HG02759 (cell line): ENCODE data around the gene BTNL9.
"Not testable (repeated sequence)": the region's sequence is repeated elsewhere in the genome, so short reads cannot be mapped to it uniquely, and the experiment has no call there.

Experiments
- ATAC-seq: cut with Tn5 transposase; IDR thresholded peaks from one replicate; pipeline ENCODE4 v1.9.1; 2021; ENCODE audit warnings: mild to moderate bottlenecking, moderate library complexity; ENCODE audit not compliant: unreplicated experiment

The BTNL9 gene

DNA sequence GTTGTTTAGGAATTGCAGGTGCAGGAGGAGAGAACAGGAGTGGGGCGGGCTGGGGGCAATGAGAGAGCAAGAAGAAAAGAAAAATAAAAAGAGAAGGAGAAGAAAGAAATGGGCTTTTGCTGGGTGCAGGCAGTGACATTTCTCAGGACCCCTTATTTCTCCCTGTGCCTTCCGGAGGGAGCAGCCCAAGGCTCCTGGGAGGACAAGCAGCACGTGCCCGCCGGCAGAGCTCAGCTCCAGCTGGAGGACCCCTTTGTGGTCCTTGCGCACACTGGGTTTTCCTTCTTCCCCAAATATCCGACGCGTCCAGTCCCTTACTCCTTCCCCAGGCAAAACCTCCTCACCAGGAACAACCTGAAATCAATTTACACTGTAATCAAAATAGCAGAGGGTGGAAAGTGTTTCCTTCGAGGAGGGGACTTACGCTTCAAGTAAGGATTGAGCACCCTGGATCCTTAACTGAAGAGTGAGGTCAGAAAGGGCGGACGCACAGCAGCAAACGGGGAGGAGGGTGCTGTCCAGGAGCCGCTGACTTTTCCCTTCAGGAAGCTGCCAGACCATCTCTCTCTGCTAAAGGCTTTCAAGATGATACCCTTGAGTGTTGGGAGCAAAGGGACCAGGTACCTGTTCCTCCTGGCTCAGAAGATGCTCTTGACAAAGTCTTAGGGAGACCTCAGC lies 2.1 kb downstream of the BTNL9 start:
- no peak for ATAC-seq

DNA sequence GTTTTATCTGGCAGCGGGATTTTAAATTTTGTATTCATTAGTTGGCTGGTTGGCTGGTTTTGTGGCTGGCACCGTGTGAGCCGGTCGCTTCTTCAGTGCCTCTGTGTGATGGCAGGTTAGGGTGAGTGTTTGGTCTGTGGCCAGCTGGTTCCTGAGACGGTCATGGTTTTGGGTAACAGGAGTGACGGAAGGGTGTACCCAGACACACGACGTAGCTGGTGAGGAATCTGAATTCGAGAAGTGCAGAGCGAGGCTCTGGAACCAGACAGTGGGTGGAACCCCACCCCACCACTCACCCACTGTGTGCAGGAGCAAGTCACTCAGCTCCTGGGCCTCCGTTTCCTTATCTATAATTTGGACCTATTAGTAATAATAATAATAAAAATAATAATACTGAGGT lies 2.7 kb downstream of the BTNL9 start:
- no peak for ATAC-seq

DNA sequence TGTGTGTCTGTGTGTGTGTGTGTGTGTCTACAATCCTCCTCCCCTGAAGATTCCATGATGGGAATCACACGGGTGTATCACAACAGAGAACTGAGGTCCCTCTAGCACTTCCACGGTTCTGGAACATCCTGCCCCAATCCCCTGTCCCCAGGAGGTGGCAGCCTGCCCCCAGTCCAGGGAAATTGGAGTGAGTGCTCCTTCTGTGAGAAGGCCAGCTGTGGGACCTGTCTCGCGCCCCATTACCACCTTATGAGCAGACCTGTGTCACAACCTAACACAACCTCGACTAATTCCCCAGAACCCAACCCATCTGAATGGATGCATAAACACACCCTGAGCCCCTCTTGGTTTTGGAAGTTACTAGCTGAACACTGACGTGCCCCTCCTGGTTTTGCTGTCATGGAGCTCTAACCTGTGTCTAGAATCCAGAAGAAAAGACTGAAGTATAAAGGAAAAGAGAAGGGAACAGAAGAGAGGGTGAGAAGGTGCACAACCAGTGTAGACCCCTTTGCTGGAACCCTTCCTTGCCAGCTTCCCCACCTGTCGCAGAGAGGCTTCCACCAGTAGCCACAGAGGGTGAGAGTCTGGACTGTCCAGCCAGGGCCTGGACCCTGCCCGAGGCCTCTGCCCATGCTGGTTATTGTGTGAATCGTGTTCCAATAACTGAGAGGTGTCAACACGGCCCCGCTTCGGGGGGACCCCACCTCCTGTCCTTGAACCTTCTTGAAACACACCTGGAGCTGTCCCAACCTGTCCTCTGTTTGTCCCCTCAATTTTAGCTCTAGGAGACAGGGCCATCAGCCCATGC lies 3.4 kb downstream of the BTNL9 start:
- no peak for ATAC-seq

DNA sequence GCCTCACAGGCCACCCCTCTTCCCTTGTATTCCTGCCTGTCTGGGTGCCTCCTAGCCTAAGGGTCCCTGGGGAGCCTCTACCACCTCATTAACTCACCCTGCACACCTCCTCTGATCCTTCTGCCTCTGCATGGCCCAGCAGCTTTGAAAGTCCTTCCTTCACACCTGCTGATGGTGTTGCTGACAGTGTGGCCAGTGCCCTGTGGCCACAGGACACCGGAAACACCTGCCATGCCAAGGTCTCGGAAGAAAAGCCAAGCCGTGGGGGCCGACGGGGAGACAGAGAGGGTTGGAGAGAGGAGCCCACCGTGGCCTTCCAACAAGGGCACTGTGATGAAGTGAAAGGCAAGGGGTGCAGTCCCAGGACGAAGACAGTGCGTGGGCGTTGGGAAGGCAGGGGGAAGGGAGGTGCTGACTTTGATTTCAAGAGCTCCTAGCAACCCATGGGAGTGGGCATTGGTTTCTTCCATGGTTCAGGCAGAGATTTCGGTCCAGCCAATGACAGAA lies 4.1 kb downstream of the BTNL9 start:
- ATAC-seq = no peak

- ATAC-seq = no peak
Observed at GRCh38 chr5:181044662-181045305, 4.7 kb downstream of the BTNL9 start.

DNA sequence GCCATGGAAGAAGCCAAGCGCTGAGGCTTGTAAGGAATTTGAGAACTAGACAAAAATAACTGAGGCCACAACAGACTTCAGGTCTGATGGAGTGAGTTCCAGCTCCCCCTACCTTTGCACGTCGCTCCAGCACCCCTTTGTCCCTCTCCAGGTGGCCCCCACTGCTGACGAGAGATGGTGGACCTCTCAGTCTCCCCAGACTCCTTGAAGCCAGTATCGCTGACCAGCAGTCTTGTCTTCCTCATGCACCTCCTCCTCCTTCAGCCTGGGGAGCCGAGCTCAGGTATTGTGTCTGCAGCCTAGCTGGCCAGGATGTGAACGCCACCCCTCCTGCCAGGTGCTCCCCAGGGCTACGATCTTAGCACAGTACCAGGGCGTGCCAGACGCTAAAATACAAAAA lies 5.2 kb downstream of the BTNL9 start:
- no peak for ATAC-seq

DNA sequence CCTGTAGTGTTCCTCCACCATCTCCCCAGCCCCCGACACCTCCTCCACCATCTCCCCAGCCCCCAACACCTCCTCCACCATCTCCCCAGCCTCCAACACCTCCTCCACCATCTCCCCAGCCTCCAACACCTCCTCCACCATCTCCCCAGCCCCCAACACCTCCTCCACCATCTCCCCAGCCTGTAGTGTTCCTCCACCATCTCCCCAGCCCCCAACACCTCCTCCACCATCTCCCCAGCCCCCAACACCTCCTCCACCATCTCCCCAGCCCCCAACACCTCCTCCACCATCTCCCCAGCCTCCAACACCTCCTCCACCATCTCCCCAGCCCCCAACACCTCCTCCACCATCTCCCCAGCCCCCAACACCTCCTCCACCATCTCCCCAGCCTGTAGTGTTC lies 5.8 kb downstream of the BTNL9 start:
- not testable (repeated sequence) for ATAC-seq

DNA sequence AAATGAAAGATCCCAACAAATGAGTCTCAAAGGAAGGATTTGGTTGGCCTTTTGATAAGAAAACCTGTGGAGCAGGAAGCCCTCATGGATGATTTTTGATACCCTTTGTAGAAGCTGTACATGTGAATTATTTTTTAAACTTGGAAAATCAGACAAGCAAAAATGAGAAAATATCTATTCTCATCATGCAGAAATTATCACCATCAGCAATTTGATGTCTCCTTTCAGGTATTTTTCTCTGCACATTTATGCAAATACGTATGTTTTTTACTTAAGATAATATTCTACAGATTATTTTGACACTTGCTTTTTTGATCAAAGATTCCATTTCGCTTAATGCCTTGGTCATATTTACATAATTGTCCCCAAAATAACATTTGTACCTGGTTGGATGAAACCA lies 7.2 kb downstream of the BTNL9 start:
- ATAC-seq = no peak

DNA sequence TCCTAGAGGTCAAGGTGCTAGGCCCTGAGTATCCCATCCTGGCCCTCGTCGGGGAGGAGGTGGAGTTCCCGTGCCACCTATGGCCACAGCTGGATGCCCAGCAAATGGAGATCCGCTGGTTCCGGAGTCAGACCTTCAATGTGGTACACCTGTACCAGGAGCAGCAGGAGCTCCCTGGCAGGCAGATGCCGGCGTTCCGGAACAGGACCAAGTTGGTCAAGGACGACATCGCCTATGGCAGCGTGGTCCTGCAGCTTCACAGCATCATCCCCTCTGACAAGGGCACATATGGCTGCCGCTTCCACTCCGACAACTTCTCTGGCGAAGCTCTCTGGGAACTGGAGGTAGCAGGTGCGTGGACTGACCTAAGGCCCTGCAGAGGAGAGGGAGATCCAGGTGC lies 7.9 kb downstream of the BTNL9 start:
- ATAC-seq = no peak

- ATAC-seq = no peak
Observed at GRCh38 chr5:181050016-181050415, 9.9 kb downstream of the BTNL9 start.

- no peak for ATAC-seq
Observed at GRCh38 chr5:181051841-181052671, 12.0 kb downstream of the BTNL9 start.

- ATAC-seq = no peak
Observed at GRCh38 chr5:181052672-181053487, 12.8 kb downstream of the BTNL9 start.

DNA sequence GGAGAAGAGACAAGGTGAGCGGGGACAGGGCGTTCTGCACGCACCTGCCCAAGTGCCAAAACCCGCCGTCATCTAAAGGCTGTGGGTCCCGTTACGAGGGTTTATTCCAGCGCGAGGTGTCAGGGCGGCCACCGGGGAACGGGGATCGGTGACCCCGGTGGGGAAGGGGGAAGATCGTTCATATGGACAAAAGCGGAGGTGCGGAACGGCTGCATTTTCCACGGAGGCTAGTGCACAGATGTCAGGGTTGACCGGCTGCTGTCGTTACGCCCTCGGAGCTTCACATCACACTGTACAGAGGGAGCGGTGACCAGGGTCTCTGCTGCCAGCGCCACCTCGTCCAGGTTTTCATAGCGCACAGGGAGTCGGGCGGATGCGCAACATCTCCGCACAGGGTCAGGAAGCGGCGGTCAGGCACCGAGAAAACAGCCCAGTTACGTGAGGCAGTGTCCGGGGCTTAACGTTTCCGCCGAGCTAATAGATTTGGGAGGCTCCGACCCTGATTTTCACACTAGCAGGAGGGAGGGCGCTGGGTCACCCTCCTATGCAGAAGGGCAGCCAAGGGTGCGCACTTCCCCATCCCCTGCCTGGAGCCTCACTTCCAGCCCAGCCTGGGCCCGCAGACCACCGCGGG lies 13.5 kb downstream of the BTNL9 start:
- no peak for ATAC-seq

- no peak for ATAC-seq
Observed at GRCh38 chr5:181054138-181054537, 14.1 kb downstream of the BTNL9 start.

DNA sequence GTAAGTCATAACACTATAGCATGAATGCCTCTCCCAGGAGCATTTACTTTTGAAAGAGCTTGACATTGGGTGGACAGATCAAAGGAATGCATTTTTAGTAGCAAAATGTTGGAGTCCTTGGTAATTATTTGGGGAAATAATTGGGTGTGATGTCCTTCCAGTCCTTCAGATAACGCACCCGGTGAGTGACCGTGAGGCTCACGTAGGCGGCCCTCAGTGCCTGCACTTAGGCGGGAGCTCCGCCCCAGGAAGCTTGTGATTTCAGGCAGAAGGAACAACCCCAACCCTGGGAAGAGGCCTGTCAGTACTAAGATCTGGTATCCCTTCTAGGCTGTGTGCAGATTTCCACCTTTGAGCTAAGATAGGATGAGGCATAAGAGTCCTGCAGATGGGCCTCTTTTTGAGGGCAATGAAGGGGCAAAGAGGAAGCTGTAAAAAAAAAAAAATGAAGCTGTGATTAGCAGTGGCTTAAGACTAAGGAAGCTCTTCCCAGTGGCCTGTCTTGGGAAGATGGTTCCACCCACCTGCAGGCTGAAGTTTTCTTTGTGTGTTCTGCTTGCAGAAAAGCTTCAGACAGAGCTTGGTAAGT lies 14.9 kb downstream of the BTNL9 start:
- no peak for ATAC-seq

DNA sequence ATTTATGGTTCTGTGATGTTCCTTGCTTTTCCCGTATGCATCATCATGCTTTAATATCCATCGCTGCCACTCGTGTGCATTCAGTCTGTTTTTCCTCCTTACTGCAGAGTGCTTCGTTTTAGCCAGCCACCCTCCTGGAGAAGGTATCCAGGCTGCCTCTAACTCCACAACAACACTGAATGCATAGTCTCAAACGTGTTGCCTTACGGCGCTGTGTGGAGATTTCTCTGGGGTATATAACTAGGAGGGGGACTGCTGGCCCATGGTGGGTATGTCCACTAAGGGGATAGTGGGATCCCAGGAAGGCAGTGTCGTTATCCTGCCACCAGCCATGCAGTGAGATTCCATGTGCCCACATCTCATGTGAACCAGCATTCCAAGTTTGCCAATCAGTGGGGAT lies 16.4 kb downstream of the BTNL9 start:
- no peak for ATAC-seq

- ATAC-seq = no peak
Observed at GRCh38 chr5:181058321-181058720, 18.3 kb downstream of the BTNL9 start.

DNA sequence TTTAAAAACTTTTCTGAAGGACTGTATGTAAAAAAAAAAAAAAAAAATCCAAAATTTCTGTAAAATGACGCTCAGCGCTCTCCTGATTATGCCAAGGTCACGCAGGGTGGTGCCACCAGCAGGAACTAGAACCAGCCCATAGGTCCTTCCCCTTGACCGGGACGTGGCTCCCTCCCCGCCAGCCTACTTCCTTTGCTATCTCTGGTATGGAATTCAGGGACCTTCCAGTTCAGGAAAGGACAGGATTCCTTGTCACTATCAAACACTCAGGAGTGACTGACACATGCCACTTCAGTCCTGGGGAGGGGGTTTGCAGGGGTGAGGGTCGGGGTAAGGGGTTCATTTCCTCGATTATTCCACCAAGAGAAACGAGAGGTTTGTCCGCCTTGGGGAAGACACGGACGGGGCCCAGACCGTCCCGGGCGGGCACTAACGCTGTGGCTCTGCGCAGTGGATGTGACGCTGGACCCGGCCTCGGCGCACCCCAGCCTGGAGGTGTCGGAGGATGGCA lies 18.8 kb downstream of the BTNL9 start:
- no peak for ATAC-seq
